ENCODE results near the gene HPF1.
"Not testable (repeated sequence)": the region's sequence is repeated elsewhere in the genome, so short reads cannot be mapped to it uniquely, and the experiment has no call there.

The HPF1 gene

GRCh38 chr4:169757575-169758184 lies at the start of gene HPF1:
HPF1 (minus strand) TSS chr4:169757944; CDS start chr4:169757877, 67 bp downstream.
- peak; percentile 93 to 95 for DNase-seq (ENCODE audit: low read depth in 2 of 2)

- DNase-seq (ENCODE audit: low read depth in 2 of 2): not testable (repeated sequence)
Measured at GRCh38 chr4:169806770-169807169, 49.0 kb upstream of the HPF1 start.

- no peak for DNase-seq (ENCODE audit: low read depth in 2 of 2)
Measured at GRCh38 chr4:169803413-169803812, 45.7 kb upstream of the HPF1 start.

- DNase-seq (ENCODE audit: low read depth in 2 of 2): no peak
Measured at GRCh38 chr4:169802873-169803272, 45.1 kb upstream of the HPF1 start.

- no peak for DNase-seq (ENCODE audit: low read depth in 2 of 2)
Measured at GRCh38 chr4:169800541-169800940, 42.8 kb upstream of the HPF1 start.

- DNase-seq (ENCODE audit: low read depth in 2 of 2): no peak
Measured at GRCh38 chr4:169799260-169799659, 41.5 kb upstream of the HPF1 start.

GRCh38 chr4:169795585-169795984 lies 37.8 kb upstream of the HPF1 start:
- no peak for DNase-seq (ENCODE audit: low read depth in 2 of 2)

- DNase-seq (ENCODE audit: low read depth in 2 of 2): no peak
Measured at GRCh38 chr4:169791527-169792156, 33.9 kb upstream of the HPF1 start.

- DNase-seq (ENCODE audit: low read depth in 2 of 2): no peak
Measured at GRCh38 chr4:169791062-169791461, 33.3 kb upstream of the HPF1 start.

- no peak for DNase-seq (ENCODE audit: low read depth in 2 of 2)
Measured at GRCh38 chr4:169774466-169775445, 17.0 kb upstream of the HPF1 start.

GRCh38 chr4:169773889-169774288 lies 16.1 kb upstream of the HPF1 start:
- DNase-seq (ENCODE audit: low read depth in 2 of 2): no peak

GRCh38 chr4:169771556-169772080 lies 13.9 kb upstream of the HPF1 start:
- DNase-seq (ENCODE audit: low read depth in 2 of 2): not testable (repeated sequence)

- no peak for DNase-seq (ENCODE audit: low read depth in 2 of 2)
Measured at GRCh38 chr4:169770416-169770815, 12.7 kb upstream of the HPF1 start.

- no peak for DNase-seq (ENCODE audit: low read depth in 2 of 2)
Measured at GRCh38 chr4:169768385-169768784, 10.6 kb upstream of the HPF1 start.

- DNase-seq (ENCODE audit: low read depth in 2 of 2): no peak
Measured at GRCh38 chr4:169766741-169767140, 9.0 kb upstream of the HPF1 start.

- DNase-seq (ENCODE audit: low read depth in 2 of 2): no peak
Measured at GRCh38 chr4:169765835-169766234, 8.1 kb upstream of the HPF1 start.

- no peak for DNase-seq (ENCODE audit: low read depth in 2 of 2)
Measured at GRCh38 chr4:169761846-169762245, 4.1 kb upstream of the HPF1 start.

GRCh38 chr4:169758401-169758962 lies 738 bp upstream of the HPF1 start:
- no peak for DNase-seq (ENCODE audit: low read depth in 2 of 2)

GRCh38 chr4:169756971-169757574 lies 671 bp downstream of the HPF1 start:
- no peak for DNase-seq (ENCODE audit: low read depth in 2 of 2)

GRCh38 chr4:169745291-169745690 lies 12.5 kb downstream of the HPF1 start:
- DNase-seq (ENCODE audit: low read depth in 2 of 2): no peak

GRCh38 chr4:169744601-169745000 lies 13.1 kb downstream of the HPF1 start:
- DNase-seq (ENCODE audit: low read depth in 2 of 2): no peak
